ENCODE results near the gene AGPS.

AGPS gene

GRCh38 chr2:177543007-177543760 is 150.6 kb downstream of the AGPS start:
- TF ChIP-seq CTCF (conservative IDR thresholded peaks at IDR 0.05): no peak
- H3K27ac ChIP-seq: no peak overlapping the region

- no peak overlapping the region for H3K27ac ChIP-seq
- no peak for TF ChIP-seq CTCF (conservative IDR thresholded peaks at IDR 0.05)
These were observed 152.6 kb downstream of the AGPS start for GRCh38 chr2:177545143-177545542.

- no peak for TF ChIP-seq CTCF (conservative IDR thresholded peaks at IDR 0.05)
- H3K27ac ChIP-seq: no peak overlapping the region
These were observed 153.5 kb downstream of the AGPS start for GRCh38 chr2:177545981-177546585.

GRCh38 chr2:177547122-177547521 is 154.5 kb downstream of the AGPS start:
- H3K27ac ChIP-seq: no peak overlapping the region
- no peak for TF ChIP-seq CTCF (conservative IDR thresholded peaks at IDR 0.05)

GRCh38 chr2:177547772-177548171 is 155.2 kb downstream of the AGPS start:
- no peak for TF ChIP-seq CTCF (conservative IDR thresholded peaks at IDR 0.05)
- H3K27ac ChIP-seq: no peak overlapping the region

- TF ChIP-seq CTCF (conservative IDR thresholded peaks at IDR 0.05): no peak
- no peak overlapping the region for H3K27ac ChIP-seq
These were observed 156.1 kb downstream of the AGPS start for GRCh38 chr2:177548636-177549035.

GRCh38 chr2:177549171-177549570 is 156.6 kb downstream of the AGPS start:
- no peak for TF ChIP-seq CTCF (conservative IDR thresholded peaks at IDR 0.05)

More at GRCh38 chr2:177549171-177549570, 156.6 kb downstream of the AGPS start:
- H3K27ac ChIP-seq: no peak overlapping the region

Data from VCaP (cell line).